ENCODE data around the gene POLR3GL.

DNA sequence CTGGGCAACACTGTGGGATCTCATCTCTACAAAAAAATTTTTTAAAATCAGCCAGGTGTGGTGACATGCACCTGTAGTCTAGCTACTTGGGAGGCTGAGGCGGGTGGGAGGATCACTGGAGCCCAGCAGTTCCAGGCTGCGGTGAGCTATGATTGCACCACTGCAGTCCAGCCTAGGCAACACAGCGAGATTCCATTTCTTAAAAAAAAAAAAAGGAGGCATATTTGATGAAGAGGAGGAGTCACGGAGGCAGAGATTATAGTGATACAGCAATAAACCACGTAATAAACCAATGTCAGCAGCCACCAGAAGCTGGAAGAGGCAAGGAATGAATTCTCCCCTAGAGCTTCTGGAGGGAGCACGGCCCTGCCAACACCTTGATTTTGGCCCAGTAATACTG lies 10.6 kb upstream of the POLR3GL start:
- TF ChIP-seq EZH2 (IDR thresholded peaks at IDR 0.05; ENCODE audit: borderline replicate concordance, low read length): no peak
- TF ChIP-seq, protein P1, sequence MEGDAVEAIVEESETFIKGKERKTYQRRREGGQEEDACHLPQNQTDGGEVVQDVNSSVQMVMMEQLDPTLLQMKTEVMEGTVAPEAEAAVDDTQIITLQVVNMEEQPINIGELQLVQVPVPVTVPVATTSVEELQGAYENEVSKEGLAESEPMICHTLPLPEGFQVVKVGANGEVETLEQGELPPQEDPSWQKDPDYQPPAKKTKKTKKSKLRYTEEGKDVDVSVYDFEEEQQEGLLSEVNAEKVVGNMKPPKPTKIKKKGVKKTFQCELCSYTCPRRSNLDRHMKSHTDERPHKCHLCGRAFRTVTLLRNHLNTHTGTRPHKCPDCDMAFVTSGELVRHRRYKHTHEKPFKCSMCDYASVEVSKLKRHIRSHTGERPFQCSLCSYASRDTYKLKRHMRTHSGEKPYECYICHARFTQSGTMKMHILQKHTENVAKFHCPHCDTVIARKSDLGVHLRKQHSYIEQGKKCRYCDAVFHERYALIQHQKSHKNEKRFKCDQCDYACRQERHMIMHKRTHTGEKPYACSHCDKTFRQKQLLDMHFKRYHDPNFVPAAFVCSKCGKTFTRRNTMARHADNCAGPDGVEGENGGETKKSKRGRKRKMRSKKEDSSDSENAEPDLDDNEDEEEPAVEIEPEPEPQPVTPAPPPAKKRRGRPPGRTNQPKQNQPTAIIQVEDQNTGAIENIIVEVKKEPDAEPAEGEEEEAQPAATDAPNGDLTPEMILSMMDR (conservative IDR thresholded peaks at IDR 0.05 in 1 of 2, IDR thresholded peaks at IDR 0.05 in 1 of 2; ENCODE audit: extremely low read depth in 1 of 2, insufficient read depth in 1 of 2, low read depth in 1 of 2, low read length in 2 of 2): no peak
